Thoracic aorta (tissue), 2 donors: Measurements from ENCODE around the gene USP15. TPM values are rescaled to one million over a fixed set of nuclear protein-coding genes. Genes with fewer than 3 reads are reported as not detected.

ENCODE experiments used
- ATAC-seq: fragments of 150-250 bp; one replicate; pipeline ENCODE4 v1.8.0; 2017; ENCODE audit warnings: low read depth; ENCODE audit not compliant: insufficient number of reproducible peaks, low FRiP score
- DNase-seq: peaks from one replicate; pipeline ENCODE4 v3.0.0-alpha.2; 2020; ENCODE audit warnings: low spot score
- H3K27ac ChIP-seq, 2 donors: fragments of 200-600 bp; sonication (generic); 1 replicate in 1 of 2; 2 replicates in 1 of 2; pipeline ENCODE4 v1.5.1; 2016; ENCODE audit warnings: mild to moderate bottlenecking in 2 of 2, moderate library complexity in 2 of 2
- H3K27me3 ChIP-seq: fragments of 200-600 bp; sonication (generic); replicated peaks from 2 replicates; pipeline ENCODE4 v1.6.0; 2016; ENCODE audit warnings: mild to moderate bottlenecking; ENCODE audit not compliant: insufficient read depth
- H3K36me3 ChIP-seq: fragments of 200-600 bp; sonication (generic); one replicate; pipeline ENCODE4 v1.5.1; 2016
- H3K4me1 ChIP-seq, 2 donors: fragments of 200-600 bp; sonication (generic); 1 replicate in 1 of 2; 2 replicates in 1 of 2; pipeline versions ENCODE4 v1.5.1 to v1.6.0; 2016; ENCODE audit warnings: low read depth in 2 of 2, mild to moderate bottlenecking in 1 of 2; ENCODE audit not compliant: control insufficient read depth in 1 of 2
- H3K4me3 ChIP-seq: fragments of 200-600 bp; sonication (generic); 2 replicates; pipeline ENCODE4 v1.5.1; 2016; ENCODE audit warnings: mild to moderate bottlenecking
- H3K9me3 ChIP-seq: fragments of 200-600 bp; sonication (generic); 2 replicates; pipeline ENCODE4 v1.5.1; 2016
- total RNA-seq, 2 donors: library from RNA; depleted of rRNA; stranded (reverse); fragments of >200 nt; gene quantifications; one replicate each; pipeline versions ENCODE4 v1.1.0 to v1.2.3, GENCODE V29; 2016
- TF ChIP-seq, protein P1 (sequence below): fragments of 200-600 bp; sonication (generic); IDR thresholded peaks from one replicate; pipeline ENCODE4 v1.5.1; 2019; ENCODE audit warnings: antibody characterized with exemption

USP15 gene
- total RNA-seq, 2 donors from 2014 or later = 39.5 to 128 TPM

DNA sequence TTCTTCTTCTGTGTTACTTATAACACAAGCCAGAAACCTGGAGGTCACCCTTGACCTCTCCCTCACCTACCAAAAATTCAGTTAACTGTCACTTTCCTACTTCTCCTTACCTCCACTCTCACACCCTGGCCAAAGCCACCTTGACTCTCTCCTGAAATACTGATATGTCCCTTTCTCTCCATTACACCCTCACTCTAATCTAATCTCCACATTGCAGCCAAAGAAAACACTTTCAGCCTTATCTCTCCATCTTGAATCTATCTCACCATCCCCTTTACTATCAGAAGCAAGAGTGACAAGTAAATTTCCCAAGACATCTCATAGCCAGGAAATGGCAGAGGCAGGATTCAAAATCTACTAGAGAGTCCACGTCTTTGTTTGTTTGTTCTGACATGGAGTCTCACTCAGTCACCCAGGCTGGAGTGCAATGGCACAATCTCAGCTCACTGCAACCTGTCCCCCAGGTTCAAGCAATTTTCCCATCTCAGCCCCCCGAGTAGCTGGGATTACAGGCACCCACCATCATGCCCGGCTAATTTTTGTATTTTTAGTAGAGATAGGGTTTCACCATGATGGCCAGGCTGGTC, 28.0 kb upstream of the USP15 start:
- no peak for ATAC-seq

DNA sequence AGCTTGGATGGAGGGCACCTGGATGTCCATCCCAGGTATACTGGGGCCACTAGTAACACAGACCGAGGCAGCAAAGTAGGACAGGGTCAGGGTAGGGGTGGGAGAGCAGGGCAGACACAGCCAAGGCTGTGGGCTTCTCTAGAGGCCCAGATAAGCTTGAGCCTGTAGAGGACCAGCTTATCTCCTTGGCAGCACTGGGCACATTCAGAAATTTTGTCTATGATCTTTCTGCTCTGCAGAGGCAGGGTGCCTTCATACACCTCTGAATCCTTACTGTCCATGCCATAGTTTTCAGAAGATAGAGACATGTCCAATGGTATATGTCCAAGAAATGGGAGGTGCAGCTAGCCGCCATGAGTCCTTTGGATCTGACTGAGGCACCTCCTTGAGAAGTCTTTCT, 26.4 kb upstream of the USP15 start:
- TF ChIP-seq, protein P1, sequence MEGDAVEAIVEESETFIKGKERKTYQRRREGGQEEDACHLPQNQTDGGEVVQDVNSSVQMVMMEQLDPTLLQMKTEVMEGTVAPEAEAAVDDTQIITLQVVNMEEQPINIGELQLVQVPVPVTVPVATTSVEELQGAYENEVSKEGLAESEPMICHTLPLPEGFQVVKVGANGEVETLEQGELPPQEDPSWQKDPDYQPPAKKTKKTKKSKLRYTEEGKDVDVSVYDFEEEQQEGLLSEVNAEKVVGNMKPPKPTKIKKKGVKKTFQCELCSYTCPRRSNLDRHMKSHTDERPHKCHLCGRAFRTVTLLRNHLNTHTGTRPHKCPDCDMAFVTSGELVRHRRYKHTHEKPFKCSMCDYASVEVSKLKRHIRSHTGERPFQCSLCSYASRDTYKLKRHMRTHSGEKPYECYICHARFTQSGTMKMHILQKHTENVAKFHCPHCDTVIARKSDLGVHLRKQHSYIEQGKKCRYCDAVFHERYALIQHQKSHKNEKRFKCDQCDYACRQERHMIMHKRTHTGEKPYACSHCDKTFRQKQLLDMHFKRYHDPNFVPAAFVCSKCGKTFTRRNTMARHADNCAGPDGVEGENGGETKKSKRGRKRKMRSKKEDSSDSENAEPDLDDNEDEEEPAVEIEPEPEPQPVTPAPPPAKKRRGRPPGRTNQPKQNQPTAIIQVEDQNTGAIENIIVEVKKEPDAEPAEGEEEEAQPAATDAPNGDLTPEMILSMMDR = no peak
- Histone ChIP-seq H3K9me3 (no peaks in the 10 kb centered on the region), H3K36me3 (no peaks in the 10 kb centered on the region), H3K27ac (no peak overlapping the region), H3K27me3 (no peaks in the 10 kb centered on the region), H3K4me1 (no peaks in the 10 kb centered on the region), H3K4me3 (no peak overlapping the region)
- DNase-seq = no peak
- ATAC-seq = no peak

More for the DNA sequence above, 28.0 kb upstream of the USP15 start:
- no peaks in the 10 kb centered on the region for H3K4me1 ChIP-seq
- TF ChIP-seq, protein P1 = no peak
- no peaks in the 10 kb centered on the region for H3K27me3 ChIP-seq
- no peak overlapping the region for H3K27ac ChIP-seq
- DNase-seq = no peak
- no peaks in the 10 kb centered on the region for H3K36me3 ChIP-seq
- no peak overlapping the region for H3K4me3 ChIP-seq
- H3K9me3 ChIP-seq = no peaks in the 10 kb centered on the region

DNA sequence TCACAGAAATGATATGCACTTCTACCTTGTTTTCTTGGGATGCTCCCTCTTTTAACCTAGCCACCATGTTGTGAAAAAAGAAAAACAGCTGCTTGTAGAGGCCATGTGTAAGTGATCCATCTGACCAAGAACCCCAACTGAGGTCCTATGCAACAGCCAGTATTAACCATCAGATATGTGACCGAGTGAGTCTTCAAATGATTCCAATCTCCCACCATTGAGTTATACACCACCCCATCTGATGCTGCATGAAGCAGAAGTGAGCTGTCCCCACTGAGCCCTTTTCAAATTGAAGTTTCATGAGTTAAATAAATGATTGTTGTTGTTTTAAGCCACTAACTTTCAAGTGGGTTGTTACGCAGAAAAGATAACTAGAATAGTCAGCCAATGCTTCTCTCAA, 20.6 kb upstream of the USP15 start:
- no peak for DNase-seq
- Histone ChIP-seq H3K27me3 (no peaks in the 10 kb centered on the region), H3K27ac (no peak overlapping the region), H3K4me3 (no peak overlapping the region), H3K36me3 (no peaks in the 10 kb centered on the region), H3K9me3 (no peaks in the 10 kb centered on the region), H3K4me1 (no peaks in the 10 kb centered on the region)
- ATAC-seq = no peak
- TF ChIP-seq, protein P1 = no peak

DNA sequence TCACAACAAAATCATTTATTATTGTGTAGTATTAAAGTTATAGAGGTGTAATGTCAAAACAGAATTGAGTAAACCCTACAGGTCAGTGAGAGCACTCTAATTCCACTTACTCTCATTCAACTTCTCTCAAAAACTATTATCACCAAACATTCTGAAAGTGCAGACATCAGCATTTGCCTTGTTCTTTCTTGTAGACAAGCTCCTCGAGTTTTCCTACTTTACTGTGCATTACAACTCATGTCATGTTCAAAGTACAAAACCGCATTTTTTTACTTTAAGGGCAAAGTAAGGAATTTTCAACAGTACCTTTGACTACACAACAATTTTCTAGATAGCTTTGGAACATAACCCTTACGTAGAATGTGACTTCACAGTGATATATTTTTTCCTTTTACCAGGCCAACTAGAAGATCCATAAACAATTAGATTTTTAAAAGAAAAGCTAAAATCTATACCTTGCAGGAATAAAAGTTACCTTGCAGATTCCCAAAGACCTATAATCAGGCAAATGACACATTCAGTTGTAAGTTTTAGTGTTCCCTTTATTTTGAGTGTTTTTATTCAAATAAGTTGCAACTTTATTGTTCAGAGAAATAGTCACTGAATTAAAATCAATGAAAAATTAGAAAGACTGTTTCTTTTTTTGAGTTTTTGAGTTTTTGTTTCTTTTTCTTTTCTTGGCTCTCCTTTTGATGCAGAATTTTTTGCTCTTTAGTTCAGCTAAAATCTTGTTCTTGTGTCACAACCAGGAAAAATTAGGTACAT, 12.7 kb upstream of the USP15 start:
- TF ChIP-seq, protein P1 = no peak
- ATAC-seq (no peak), DNase-seq (no peak)
- Histone ChIP-seq H3K4me1 (peaks cover 3 to 9% of the 10 kb centered on the region in 2 donors), H3K36me3 (no peaks in the 10 kb centered on the region), H3K27ac (no peak overlapping the region), H3K4me3 (no peak overlapping the region), H3K27me3 (no peaks in the 10 kb centered on the region), H3K9me3 (no peaks in the 10 kb centered on the region)

DNA sequence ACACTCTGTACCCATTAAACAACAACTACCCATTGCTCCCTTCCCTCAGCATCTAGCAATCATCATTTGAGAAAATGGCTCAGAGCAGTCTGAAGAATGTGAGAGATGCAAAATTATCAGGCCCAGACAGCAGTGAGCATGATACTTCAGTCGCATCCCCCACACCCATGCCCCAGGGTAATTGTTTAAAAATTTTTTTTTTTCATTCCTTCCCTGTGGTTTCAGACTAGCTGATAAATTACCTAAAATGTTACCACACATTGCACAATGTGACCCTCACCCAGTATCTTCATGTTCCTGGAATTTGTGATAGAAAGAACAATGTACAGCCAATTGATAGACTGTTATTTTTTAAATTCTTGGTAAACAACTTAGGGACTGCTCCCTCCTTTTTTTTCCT, 11.3 kb upstream of the USP15 start:
- H3K4me3 ChIP-seq = no peak overlapping the region
- TF ChIP-seq, protein P1 = no peak
- no peaks in the 10 kb centered on the region for H3K9me3 ChIP-seq
- DNase-seq (no peak), ATAC-seq (no peak)
- H3K4me1 ChIP-seq = peaks cover 3 to 9% of the 10 kb centered on the region in 2 donors
- H3K36me3 ChIP-seq = no peaks in the 10 kb centered on the region
- no peak overlapping the region for H3K27ac ChIP-seq
- H3K27me3 ChIP-seq = no peaks in the 10 kb centered on the region
